RPMI7951 (cell line): ENCODE data around the gene SCO1. TPM values are rescaled to one million over a fixed set of nuclear protein-coding genes. Genes with fewer than 3 reads are reported as not detected.
"Not testable (repeated sequence)": the region's sequence is repeated elsewhere in the genome, so short reads cannot be mapped to it uniquely, and the experiment has no call there.

Source experiments
- DNase-seq: peaks from one replicate; pipeline ENCODE4 v3.0.0-alpha.2; 2012; ENCODE audit warnings: low read depth
- total RNA-seq: library from RNA; depleted of rRNA; stranded (reverse); fragments of >200 nt; shearing (Covaris generic); gene quantifications from 2 replicates; pipeline ENCODE4 v1.2.3, GENCODE V29; 2014

The SCO1 gene
- total RNA-seq, 1 experiment from 2014 or later, result 25.7 TPM

GRCh38 chr17:10726196-10726595 lies 28.9 kb upstream of the SCO1 start:
- no peak for DNase-seq

- no peak for DNase-seq
These were observed 27.9 kb upstream of the SCO1 start for GRCh38 chr17:10725262-10725661.

GRCh38 chr17:10724546-10725195 lies 27.3 kb upstream of the SCO1 start:
- no peak for DNase-seq

- no peak for DNase-seq
These were observed 21.2 kb upstream of the SCO1 start for GRCh38 chr17:10718547-10718946.

- no peak for DNase-seq
These were observed 18.9 kb upstream of the SCO1 start for GRCh38 chr17:10716218-10716617.

GRCh38 chr17:10713318-10713717 lies 16.0 kb upstream of the SCO1 start:
- no peak for DNase-seq

- no peak for DNase-seq
These were observed 8.4 kb upstream of the SCO1 start for GRCh38 chr17:10705727-10706126.

- peak; percentile 37 for DNase-seq
These were observed 5.2 kb upstream of the SCO1 start for GRCh38 chr17:10702574-10702973.

- DNase-seq, result peak; percentile 1
These were observed 2.5 kb upstream of the SCO1 start for GRCh38 chr17:10699856-10700255.

GRCh38 chr17:10698096-10698818 lies 924 bp upstream of the SCO1 start:
- DNase-seq, result peak; percentile 19

GRCh38 chr17:10695875-10696407 lies 1.4 kb downstream of the SCO1 start:
- DNase-seq, result not testable (repeated sequence)

GRCh38 chr17:10687499-10687898 lies 9.8 kb downstream of the SCO1 start:
- DNase-seq, result no peak

- peak; percentile 24 for DNase-seq
These were observed 13.5 kb downstream of the SCO1 start for GRCh38 chr17:10683853-10684252.

- DNase-seq, result no peak
These were observed 15.4 kb downstream of the SCO1 start for GRCh38 chr17:10681866-10682446.

GRCh38 chr17:10674704-10675103 lies 22.6 kb downstream of the SCO1 start:
- no peak for DNase-seq

GRCh38 chr17:10673312-10673711 lies 24.0 kb downstream of the SCO1 start:
- no peak for DNase-seq

- DNase-seq, result peak; percentile 26
These were observed 28.6 kb downstream of the SCO1 start for GRCh38 chr17:10668775-10669174.

- no peak for DNase-seq
These were observed 30.4 kb downstream of the SCO1 start for GRCh38 chr17:10666906-10667305.

- no peak for DNase-seq
These were observed 32.8 kb downstream of the SCO1 start for GRCh38 chr17:10664571-10664970.

GRCh38 chr17:10663231-10663630 lies 34.1 kb downstream of the SCO1 start:
- no peak for DNase-seq

- no peak for DNase-seq
These were observed 35.9 kb downstream of the SCO1 start for GRCh38 chr17:10661437-10661836.

GRCh38 chr17:10657879-10658278 lies 39.5 kb downstream of the SCO1 start:
- DNase-seq, result no peak

GRCh38 chr17:10657148-10657547 lies 40.2 kb downstream of the SCO1 start, which contains the start of gene MYH3:
MYH3 (minus strand) TSS chr17:10657309; CDS start chr17:10655064, 2,245 bp downstream.
- no peak for DNase-seq
